Astrocyte (in vitro differentiated cells and primary cell): Measurements from ENCODE around the gene IL32. TPM values are rescaled to one million over a fixed set of nuclear protein-coding genes. Genes with fewer than 3 reads are reported as not detected.
A peak's percentile ranks its signal among the peaks of the same experiment; 100 is the strongest.

Experiments
- DNase-seq: peaks from one replicate; pipeline ENCODE4 v3.0.0-alpha.2; 2010; ENCODE audit warnings: low read depth
- FAIRE-seq: peaks from 2 replicates; lab custom pipeline; 2011; peaks lifted over from hg19 to GRCh38; lab: Jason Lieb, UNC
- H2AFZ ChIP-seq: 2 replicates; pipeline ENCODE4 v1.6.0; 2012; ENCODE audit warnings: low read depth, low read length, inconsistent platforms
- H3K27ac ChIP-seq: 2 replicates; pipeline ENCODE4 v1.5.1; 2011; ENCODE audit warnings: low read depth, low read length, inconsistent platforms
- H3K27me3 ChIP-seq: 2 replicates; pipeline ENCODE4 v1.6.0; 2011; ENCODE audit warnings: low read length, inconsistent platforms; ENCODE audit not compliant: insufficient read depth
- H3K36me3 ChIP-seq: 2 replicates; pipeline ENCODE4 v1.5.1; 2011; ENCODE audit warnings: low read length, inconsistent platforms; ENCODE audit not compliant: insufficient read depth
- H3K4me1 ChIP-seq: 2 replicates; pipeline ENCODE4 v1.5.1; 2011; ENCODE audit warnings: low read length, inconsistent platforms; ENCODE audit not compliant: insufficient read depth
- H3K4me2 ChIP-seq: 2 replicates; pipeline ENCODE4 v1.6.0; 2012; ENCODE audit warnings: low read length, inconsistent platforms
- H3K4me3 ChIP-seq: 2 replicates; pipeline ENCODE4 v1.5.1; 2011; ENCODE audit warnings: low read depth, mild to moderate bottlenecking, low read length, inconsistent platforms; ENCODE audit not compliant: insufficient read depth
- H3K79me2 ChIP-seq: 2 replicates; pipeline ENCODE4 v1.6.0; 2012; ENCODE audit warnings: mild to moderate bottlenecking, low read length, inconsistent platforms; ENCODE audit not compliant: insufficient read depth
- H3K9ac ChIP-seq: 2 replicates; pipeline ENCODE4 v1.6.0; 2012; ENCODE audit warnings: mild to moderate bottlenecking, low read length, inconsistent platforms
- H3K9me3 ChIP-seq: 2 replicates; pipeline ENCODE4 v1.5.1; 2012; ENCODE audit warnings: low read depth, mild to moderate bottlenecking, low read length, inconsistent platforms; ENCODE audit not compliant: insufficient read depth
- H4K20me1 ChIP-seq: 2 replicates; pipeline ENCODE4 v1.6.0; 2012; ENCODE audit warnings: low read length, inconsistent platforms; ENCODE audit not compliant: insufficient read depth
- H3K27ac Mint-ChIP-seq: one replicate; pipeline ENCODE4 v1.8.0; 2021; ENCODE audit warnings: mild to moderate bottlenecking, mixed read lengths; ENCODE audit not compliant: unreplicated experiment
- H3K27me3 Mint-ChIP-seq: one replicate; pipeline ENCODE4 v1.8.0; 2021; ENCODE audit warnings: low read depth, mixed read lengths; ENCODE audit not compliant: unreplicated experiment
- H3K36me3 Mint-ChIP-seq: one replicate; pipeline ENCODE4 v1.8.0; 2021; ENCODE audit warnings: low read depth, mixed read lengths; ENCODE audit not compliant: unreplicated experiment
- H3K4me1 Mint-ChIP-seq: one replicate; pipeline ENCODE4 v1.8.0; 2021; ENCODE audit warnings: low read depth, mixed read lengths; ENCODE audit not compliant: unreplicated experiment
- H3K4me3 Mint-ChIP-seq: one replicate; pipeline ENCODE4 v1.8.0; 2021; ENCODE audit warnings: mild to moderate bottlenecking, moderate library complexity, mixed read lengths; ENCODE audit not compliant: unreplicated experiment
- H3K9me3 Mint-ChIP-seq: one replicate; pipeline ENCODE4 v1.8.0; 2021; ENCODE audit warnings: mild to moderate bottlenecking, mixed read lengths; ENCODE audit not compliant: unreplicated experiment
- CTCF ChIP-seq: IDR thresholded peaks from 2 replicates; pipeline ENCODE4 v1.5.1; 2011; ENCODE audit warnings: low read depth, mild to moderate bottlenecking, inconsistent platforms, low read length, moderate library complexity; ENCODE audit not compliant: insufficient read depth
- EZH2 ChIP-seq: IDR thresholded peaks from 2 replicates; pipeline ENCODE4 v1.6.1; 2012; ENCODE audit warnings: mild to moderate bottlenecking, low read length, inconsistent platforms; ENCODE audit not compliant: insufficient read depth
- total RNA-seq: library from RNA; stranded (reverse); gene quantifications from 2 replicates; pipeline ENCODE4 v1.2.1, GENCODE V29; 2021

IL32 gene
- total RNA-seq, 1 donor from 2014 or later, result 43.8 TPM

GRCh38 chr16:3029491-3030221, 35.8 kb upstream of the IL32 start:
- DNase-seq, result no peak
- peak; percentile 80 for TF ChIP-seq EZH2
- no peak for TF ChIP-seq CTCF
- peak overlapping the region; percentile 62 for H3K4me2 ChIP-seq
- H3K9ac ChIP-seq, result no peak overlapping the region
- Mint-ChIP-seq H3K9me3 (peaks cover 2% of the 10 kb centered on the region), H3K27ac (peak overlapping the region; percentile 78), H3K4me1 (no peaks in the 10 kb centered on the region), H3K36me3 (peaks cover 8% of the 10 kb centered on the region), H3K27me3 (peaks cover 10% of the 10 kb centered on the region), H3K4me3 (peak overlapping the region; percentile 22)
- FAIRE-seq, result no peak
- H3K4me1 ChIP-seq, result peaks cover 11% of the 10 kb centered on the region
- H3K27me3 ChIP-seq, result peaks cover 44% of the 10 kb centered on the region
- no peak overlapping the region for H3K4me3 ChIP-seq
- H3K27ac ChIP-seq, result no peak overlapping the region
- no peaks in the 10 kb centered on the region for H3K79me2 ChIP-seq
- H3K9me3 ChIP-seq, result peaks cover 3% of the 10 kb centered on the region
- H4K20me1 ChIP-seq, result peaks cover 31% of the 10 kb centered on the region
- no peaks in the 10 kb centered on the region for H3K36me3 ChIP-seq
- no peak overlapping the region for H2AFZ ChIP-seq

- no peak overlapping the region for H3K9ac ChIP-seq
- H3K27ac ChIP-seq, result no peak overlapping the region
- no peak overlapping the region for H3K27ac Mint-ChIP-seq
- no peak for DNase-seq
- H3K4me2 ChIP-seq, result no peak overlapping the region
- no peaks in the 10 kb centered on the region for H3K4me1 Mint-ChIP-seq
- H4K20me1 ChIP-seq, result peaks cover 27% of the 10 kb centered on the region
- H3K4me1 ChIP-seq, result peaks cover 11% of the 10 kb centered on the region
- no peak overlapping the region for H3K4me3 ChIP-seq
- peaks cover 50% of the 10 kb centered on the region for H3K27me3 ChIP-seq
- TF ChIP-seq CTCF (no peak), EZH2 (no peak)
- peaks cover 3% of the 10 kb centered on the region for H3K9me3 Mint-ChIP-seq
- no peaks in the 10 kb centered on the region for H3K36me3 ChIP-seq
- no peaks in the 10 kb centered on the region for H3K79me2 ChIP-seq
- no peak for FAIRE-seq
- H3K9me3 ChIP-seq, result peaks cover 3% of the 10 kb centered on the region
- H2AFZ ChIP-seq, result no peak overlapping the region
- H3K27me3 Mint-ChIP-seq, result peaks cover 15% of the 10 kb centered on the region
- peak overlapping the region; percentile 45 for H3K4me3 Mint-ChIP-seq
- H3K36me3 Mint-ChIP-seq, result peaks cover 8% of the 10 kb centered on the region
These were observed 34.9 kb upstream of the IL32 start for GRCh38 chr16:3030222-3031212.
